Cardiac septum (tissue), 1 donor: ENCODE results near the gene ZNF804A. TPM values are rescaled to one million over a fixed set of nuclear protein-coding genes. Genes with fewer than 3 reads are reported as not detected.

ENCODE experiments used
- DNase-seq: peaks from one replicate; pipeline ENCODE4 v3.0.0-alpha.2; 2020; ENCODE audit warnings: low spot score
- intact Hi-C: fragments of 100-400 bp; cut with DNase I; formaldehyde crosslinking; loops from one replicate; pipeline ENCODE4 v1.14.0; 2022
- total RNA-seq: library from RNA; stranded (reverse); fragmentation: NEBNext Ultra II Directional; extraction: Animal tissue kit (Norgen Biotek cat#: 25700); gene quantifications from one replicate; pipeline ENCODE4 v1.2.1, GENCODE V29; 2021
- donor health status: DM: no; HTN: no; CAD: no.

ZNF804A gene
- total RNA-seq, 1 donor from 2014 or later: not detected

DNA sequence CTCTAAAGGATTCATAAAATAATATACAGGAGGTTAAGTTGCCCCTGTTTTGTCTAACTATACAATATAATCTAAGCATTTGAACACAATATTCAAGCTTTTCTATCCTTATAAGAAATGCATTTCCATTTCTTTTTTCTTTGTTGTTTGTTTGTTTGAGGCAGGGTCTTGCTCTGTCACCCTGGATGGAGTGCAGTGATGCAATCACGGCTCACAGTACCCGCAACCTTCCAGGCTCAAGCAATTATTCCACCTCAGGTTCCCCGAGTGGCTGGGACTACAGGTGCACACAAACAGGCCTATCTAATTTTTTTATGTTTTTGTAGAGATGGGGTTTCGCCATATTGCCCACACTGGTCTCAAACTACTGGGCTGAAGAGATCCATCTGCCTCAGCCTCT, 307.8 kb downstream of the ZNF804A start:
- DNase-seq: no peak
- intact Hi-C loops: no loop called here

GRCh38 chr2:184906709-184907108, 308.4 kb downstream of the ZNF804A start:
- no peak for DNase-seq
- intact Hi-C loops: no loop called here

GRCh38 chr2:184908966-184909365, 310.6 kb downstream of the ZNF804A start:
- intact Hi-C loops: no loop called here
- no peak for DNase-seq

- intact Hi-C loops: no loop called here
- DNase-seq: no peak
Measured at GRCh38 chr2:184920451-184920965, 322.2 kb downstream of the ZNF804A start.

GRCh38 chr2:184921676-184922075, 323.3 kb downstream of the ZNF804A start:
- intact Hi-C loops: no loop called here
- no peak for DNase-seq

GRCh38 chr2:184923751-184924150, 325.4 kb downstream of the ZNF804A start:
- intact Hi-C loops: no loop called here
- DNase-seq: no peak

- no peak for DNase-seq
- intact Hi-C loops: no loop called here
Measured at GRCh38 chr2:184927040-184927439, 328.7 kb downstream of the ZNF804A start.

DNA sequence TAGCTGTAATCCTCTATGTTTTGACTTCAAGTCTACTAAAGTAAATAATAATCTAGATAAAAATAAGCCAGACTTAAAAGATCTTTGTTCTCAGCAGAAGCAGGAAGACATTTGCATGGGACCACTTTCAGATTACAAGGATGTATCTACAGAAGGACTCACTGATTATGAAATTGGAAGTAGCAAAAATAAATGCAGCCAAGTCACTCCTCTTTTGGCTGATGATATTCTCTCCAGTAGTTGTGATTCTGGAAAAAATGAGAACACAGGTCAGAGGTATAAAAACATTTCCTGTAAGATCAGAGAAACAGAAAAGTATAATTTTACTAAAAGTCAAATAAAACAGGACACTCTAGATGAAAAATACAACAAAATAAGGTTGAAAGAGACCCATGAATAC, 338.4 kb downstream of the ZNF804A start:
- DNase-seq: no peak
- intact Hi-C loops: no loop called here

- no peak for DNase-seq
- intact Hi-C loops: no loop called here
Measured at GRCh38 chr2:184938221-184938985, 340.1 kb downstream of the ZNF804A start.

GRCh38 chr2:184945326-184945725, 347.0 kb downstream of the ZNF804A start:
- intact Hi-C loops: no loop called here
- DNase-seq: no peak

- intact Hi-C loops: no loop called here
- no peak for DNase-seq
Measured at GRCh38 chr2:184945824-184946223, 347.5 kb downstream of the ZNF804A start.

- intact Hi-C loops: no loop called here
- no peak for DNase-seq
Measured at GRCh38 chr2:184956856-184957255, 358.5 kb downstream of the ZNF804A start.

GRCh38 chr2:184971546-184972068, 373.3 kb downstream of the ZNF804A start:
- DNase-seq: no peak
- intact Hi-C loops: no loop called here
